Measurements from ENCODE around the gene NFIA. TPM values are rescaled to one million over a fixed set of nuclear protein-coding genes. Genes with fewer than 3 reads are reported as not detected.

Gene NFIA
- total and polyA plus RNA-seq, 9 of the 15 experiments (the other 6 are each of a cell fraction or from before 2014, with no cell fraction given), result 5.3 to 24.9 (median 9.8) TPM

GRCh38 chr1:61171974-61172373 lies 89.6 kb downstream of the NFIA start (continued):
- peak; percentile 87 for TF ChIP-seq RAD51 (IDR thresholded peaks at IDR 0.05; ENCODE audit: borderline replicate concordance, low read depth)
- no peak for TF ChIP-seq GABPB1 (CRISPR knock-in tag; IDR thresholded peaks at IDR 0.05)
- no peak for TF ChIP-seq ETS1 (conservative IDR thresholded peaks at IDR 0.05; ENCODE audit: control insufficient read depth, low read depth, low read length)
- no peak for TF ChIP-seq DNMT1 (IDR thresholded peaks at IDR 0.05)
- TF ChIP-seq CREB3L1 (IDR thresholded peaks at IDR 0.05; ENCODE audit: borderline replicate concordance, low read depth), result no peak
- no peak for TF ChIP-seq MAFG (tag; conservative IDR thresholded peaks at IDR 0.05)
- TF ChIP-seq MCM2 (IDR thresholded peaks at IDR 0.05; ENCODE audit: low read depth), result no peak
- TF ChIP-seq ATF7 (IDR thresholded peaks at IDR 0.05), result no peak
- no peak for TF ChIP-seq PRPF4 (IDR thresholded peaks at IDR 0.05; ENCODE audit: insufficient read depth, low read depth, low read length, poor library complexity, severe bottlenecking)
- TF ChIP-seq SMARCE1 (IDR thresholded peaks at IDR 0.05), result no peak
- no peak for TF ChIP-seq FOXK2 (conservative IDR thresholded peaks at IDR 0.05 in 1 of 2, IDR thresholded peaks at IDR 0.05 in 1 of 2; ENCODE audit: low read depth in 2 of 2)
- TF ChIP-seq ZNF668 (CRISPR knock-in tag; IDR thresholded peaks at IDR 0.05), result no peak
- no peak for TF ChIP-seq CGGBP1 (CRISPR knock-in tag; IDR thresholded peaks at IDR 0.05)
- TF ChIP-seq FOXO4 (CRISPR knock-in tag; IDR thresholded peaks at IDR 0.05), result no peak
- TF ChIP-seq HMG20A (CRISPR knock-in tag; conservative IDR thresholded peaks at IDR 0.05), result no peak
- no peak for TF ChIP-seq CBX8 (IDR thresholded peaks at IDR 0.05; ENCODE audit: borderline replicate concordance, extremely low read depth, low read depth, low read length, poor library complexity, severe bottlenecking)
- no peak for TF ChIP-seq RBM39 (optimal IDR thresholded peaks at IDR 0.05; ENCODE audit: low read depth, low read length)
- peak; percentile 37; the same call in 1 of the 2 replicates for TF ChIP-seq BHLHE40 (IDR thresholded peaks at IDR 0.05; ENCODE audit: low read length)
- TF ChIP-seq WHSC1 (IDR thresholded peaks at IDR 0.05; ENCODE audit: low read length), result no peak
- peak; percentile 93 for TF ChIP-seq TFE3 (CRISPR knock-in tag; IDR thresholded peaks at IDR 0.05)
- no peak for TF ChIP-seq RCOR1 (IDR thresholded peaks at IDR 0.05; ENCODE audit: borderline replicate concordance in 1 of 2, low read depth in 2 of 2, low read length in 2 of 2)
- no peak for TF ChIP-seq U2AF2 (optimal IDR thresholded peaks at IDR 0.05; ENCODE audit: low read depth, low read length)
